CD4-positive, alpha-beta memory T cell (primary cell): ENCODE data around the gene LAMC3. TPM values are rescaled to one million over a fixed set of nuclear protein-coding genes. Genes with fewer than 3 reads are reported as not detected.

Source experiments
- CTCF ChIA-PET: fragments of 350-600 bp; sonication (Branson Sonifier 250); formaldehyde crosslinking; loops from one replicate; lab custom pipeline; 2021; ENCODE audit warnings: inconsistent platforms; ENCODE audit not compliant: partially characterized antibody; lab: Charles Lee
- POLR2A ChIA-PET: fragments of 350-600 bp; sonication (Branson Sonifier 250); formaldehyde crosslinking; loops from one replicate; lab custom pipeline; 2021; ENCODE audit not compliant: partially characterized antibody; lab: Charles Lee
- DNase-seq, 5 donors: peaks; one replicate each; pipeline versions ENCODE4 v3.0.0 to v3.0.0-alpha.2; 2020 to 2022; ENCODE audit warnings: mixed read lengths in 1 of 5
- H3K27ac ChIP-seq: one replicate; pipeline ENCODE4 v1.7.0; 2013; ENCODE audit warnings: low read depth, low read length
- H3K27me3 ChIP-seq: 2 replicates; pipeline ENCODE4 v1.7.0; 2013; ENCODE audit warnings: mild to moderate bottlenecking, low read length, moderate library complexity; ENCODE audit not compliant: insufficient read depth
- H3K36me3 ChIP-seq: 2 replicates; pipeline ENCODE4 v1.7.0; 2013; ENCODE audit warnings: mild to moderate bottlenecking, low read length, moderate library complexity; ENCODE audit not compliant: insufficient read depth
- H3K4me1 ChIP-seq: 2 replicates; pipeline ENCODE4 v1.7.0; 2013; ENCODE audit warnings: mild to moderate bottlenecking, low read length, moderate library complexity; ENCODE audit not compliant: insufficient read depth
- H3K4me3 ChIP-seq, 2 donors: one replicate each; pipeline ENCODE4 v1.7.0; 2013; ENCODE audit warnings: low read length in 2 of 2, mild to moderate bottlenecking in 1 of 2
- H3K9me3 ChIP-seq, 2 donors: one replicate each; pipeline ENCODE4 v1.7.0; 2013; ENCODE audit warnings: low read length in 2 of 2, control low read depth in 1 of 2; ENCODE audit not compliant: control insufficient read depth in 1 of 2
- H3K27ac Mint-ChIP-seq, 7 donors: one replicate each; pipeline ENCODE4 v1.8.0; 2020 to 2021; ENCODE audit warnings: mixed read lengths in 7 of 7, mild to moderate bottlenecking in 6 of 7, inconsistent platforms in 3 of 7, moderate library complexity in 3 of 7
- H3K27me3 Mint-ChIP-seq, 2 donors: one replicate each; pipeline ENCODE4 v1.8.0; 2020 to 2021; ENCODE audit warnings: mixed read lengths in 2 of 2
- H3K36me3 Mint-ChIP-seq, 2 donors: one replicate each; pipeline ENCODE4 v1.8.0; 2020 to 2021; ENCODE audit warnings: mixed read lengths in 2 of 2, inconsistent platforms in 1 of 2, mild to moderate bottlenecking in 1 of 2
- H3K4me1 Mint-ChIP-seq, 4 donors: one replicate each; pipeline ENCODE4 v1.8.0; 2020 to 2021; ENCODE audit warnings: mixed read lengths in 4 of 4, mild to moderate bottlenecking in 1 of 4
- H3K4me3 Mint-ChIP-seq, 8 donors: one replicate each; pipeline ENCODE4 v1.8.0; 2020 to 2021; ENCODE audit warnings: mixed read lengths in 8 of 8, mild to moderate bottlenecking in 7 of 8, moderate library complexity in 6 of 8, inconsistent platforms in 3 of 8
- H3K9me3 Mint-ChIP-seq, 8 donors: one replicate each; pipeline ENCODE4 v1.8.0; 2020 to 2021; ENCODE audit warnings: mixed read lengths in 8 of 8, mild to moderate bottlenecking in 5 of 8, inconsistent platforms in 3 of 8, moderate library complexity in 1 of 8
- intact Hi-C: fragments of 100-400 bp; cut with micrococcal nuclease; formaldehyde crosslinking; loops from one replicate; pipeline ENCODE4 v1.15.1; 2023
- polyA plus RNA-seq, 2 donors: library from polyadenylated mRNA; unstranded; fragments of 300-500 nt; fragmentation: Illumina TruSeq; gene quantifications; one replicate each; pipeline ENCODE4 v1.2.3, GENCODE V29; 2021
- total RNA-seq, 2 experiments: library from RNA; stranded (reverse); gene quantifications; one replicate each; pipeline ENCODE4 v1.2.3, GENCODE V29; 2021

The LAMC3 gene
- total and polyA plus RNA-seq, 4 experiments from 2014 or later = 0.32 to 0.61 TPM; not detected in 2

DNA sequence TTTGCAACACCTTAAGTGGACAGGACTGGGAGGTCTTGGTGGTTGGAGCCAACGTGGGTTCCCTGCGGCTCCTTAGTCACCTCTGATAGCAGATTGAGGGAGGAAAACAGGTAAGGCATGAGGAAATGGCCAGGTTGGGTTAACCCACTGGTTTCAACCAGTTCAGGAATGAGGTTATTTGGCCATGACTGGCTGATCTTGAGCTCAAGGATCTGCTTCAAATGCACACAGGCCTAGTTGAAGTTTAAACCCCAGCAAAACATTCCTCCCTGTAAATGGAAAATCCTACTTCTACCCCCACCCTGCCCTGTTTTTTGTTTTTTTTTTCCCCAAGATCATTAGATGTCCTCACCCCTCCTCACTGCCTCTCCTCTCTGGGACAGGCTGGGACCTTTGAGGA lies 113.2 kb downstream of the LAMC3 start:
- H3K4me3 Mint-ChIP-seq = peak overlapping the region in 2 of 8 donors; percentile 15 to 31
- POLR2A ChIA-PET = no interaction called here
- CTCF ChIA-PET = no interaction called here
- no peak overlapping the region for H3K27ac ChIP-seq
- peaks cover 3 to 4% of the 10 kb centered on the region in 2 donors for H3K27me3 Mint-ChIP-seq
- no peaks in the 10 kb centered on the region for H3K36me3 ChIP-seq
- peaks cover 0 to 14% of the 10 kb centered on the region in 2 donors for H3K36me3 Mint-ChIP-seq
- DNase-seq = no peak
- intact Hi-C loops = no loop called here
- H3K9me3 Mint-ChIP-seq = peaks cover 0 to 5% (median 0%) of the 10 kb centered on the region in 8 donors
- peaks cover 17% of the 10 kb centered on the region for H3K4me1 ChIP-seq
- peak overlapping the region in 1 of 7 donors; percentile 46 for H3K27ac Mint-ChIP-seq
- no peaks in the 10 kb centered on the region for H3K27me3 ChIP-seq
- H3K4me1 Mint-ChIP-seq = peaks cover 7 to 26% (median 15%) of the 10 kb centered on the region in 4 donors
- no peaks in the 10 kb centered on the region for H3K9me3 ChIP-seq
- H3K4me3 ChIP-seq = no peak overlapping the region

DNA sequence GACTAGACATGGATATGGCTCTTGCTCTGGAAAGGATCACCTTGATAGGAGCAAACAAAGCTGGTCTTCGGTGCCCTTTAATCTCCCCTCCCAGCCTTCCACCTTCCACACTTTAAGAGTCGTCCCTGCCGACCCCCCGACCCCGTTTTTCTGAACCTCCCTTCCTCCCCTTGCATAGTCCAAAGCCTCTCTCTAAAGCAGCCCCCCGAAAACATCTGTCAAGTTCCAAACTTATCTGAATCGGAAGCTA lies 116.0 kb downstream of the LAMC3 start:
- H3K4me3 Mint-ChIP-seq = peak overlapping the region; percentile 97 to 100 (median 99)
- Histone ChIP-seq H3K9me3 (no peaks in the 10 kb centered on the region), H3K27ac (peak overlapping the region; percentile 90), H3K27me3 (no peaks in the 10 kb centered on the region), H3K4me1 (peaks cover 17% of the 10 kb centered on the region), H3K4me3 (peak overlapping the region; percentile 85 to 95), H3K36me3 (peaks cover 27% of the 10 kb centered on the region)
- peaks cover 0 to 5% (median 0%) of the 10 kb centered on the region in 8 donors for H3K9me3 Mint-ChIP-seq
- CTCF ChIA-PET = interaction anchor here (1.5 kb wide), 2 partner anchors 212 to 225 kb away, joined by 4 to 5 read pairs; no protein-coding TSS in a partner anchor
- no peak for DNase-seq
- POLR2A ChIA-PET = interaction anchor here (0.6 to 1.9 kb wide), 22 partner anchors 8 to 1545 kb away, joined by 3 to 8 read pairs (median 4); partner anchors contain the start of genes DDX31, EXOSC2 and GTF3C4
- intact Hi-C loops = loop anchor here (1.0 to 2.0 kb wide), 3 partner anchors 66 to 406 kb away; partner anchors contain the start of gene UCK1
- peaks cover 18 to 42% (median 28%) of the 10 kb centered on the region in 4 donors for H3K4me1 Mint-ChIP-seq
- peak overlapping the region; percentile 99 to 100 (median 100) for H3K27ac Mint-ChIP-seq
- H3K36me3 Mint-ChIP-seq = peaks cover 16 to 40% of the 10 kb centered on the region in 2 donors
- peaks cover 0 to 3% of the 10 kb centered on the region in 2 donors for H3K27me3 Mint-ChIP-seq

DNA sequence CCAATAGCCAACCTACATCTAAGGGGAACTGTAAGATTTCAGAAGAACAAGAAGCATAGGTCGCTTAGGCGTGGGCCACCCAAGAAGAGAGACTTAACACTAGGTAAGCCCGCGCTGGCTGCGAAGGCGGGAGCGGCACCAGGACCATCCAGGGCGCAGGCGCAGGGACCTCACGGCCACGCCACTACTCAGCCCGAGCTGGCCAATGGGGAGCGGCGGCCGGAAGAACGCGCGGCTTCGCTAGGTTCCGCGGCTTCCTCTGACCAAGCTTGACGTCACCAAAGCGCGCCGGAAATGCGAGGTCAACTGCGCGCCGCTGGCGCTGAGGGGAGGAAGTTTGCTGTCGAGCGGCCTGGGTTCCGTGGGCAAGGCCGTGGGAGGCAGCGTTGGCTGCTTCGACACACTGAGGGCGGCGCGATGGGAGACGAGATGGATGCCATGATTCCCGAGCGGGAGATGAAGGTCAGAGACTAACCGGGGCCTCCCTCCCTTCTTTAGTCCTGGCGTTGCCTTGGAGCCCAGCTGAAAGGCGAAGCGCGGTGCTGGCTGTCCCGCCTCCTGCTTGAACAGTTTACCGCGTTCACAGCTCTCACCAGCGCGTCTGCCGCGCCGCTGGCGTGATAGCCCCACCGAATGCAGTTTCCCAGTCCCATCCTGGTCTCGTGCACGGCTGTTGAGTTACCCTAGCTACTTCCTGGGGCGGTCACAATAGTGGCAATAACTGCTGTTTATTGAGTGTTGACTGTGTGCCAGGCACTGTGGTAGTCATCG lies 116.5 kb downstream of the LAMC3 start, which contains the start of gene NUP214:
NUP214 (plus strand) TSS at position 299 of the 771 bp plus-strand sequence; CDS start at position 418, 119 bp downstream.
- peak; percentile 98 to 100 (median 99) for DNase-seq
- H3K36me3 ChIP-seq = peaks cover 31% of the 10 kb centered on the region
- Mint-ChIP-seq H3K4me1 (peaks cover 20 to 42% (median 28%) of the 10 kb centered on the region in 4 donors), H3K36me3 (peaks cover 19 to 43% of the 10 kb centered on the region in 2 donors), H3K27me3 (peaks cover 0 to 3% of the 10 kb centered on the region in 2 donors), H3K9me3 (peaks cover 0 to 5% (median 0%) of the 10 kb centered on the region in 8 donors), H3K27ac (peak within 1 kb of the TSS; percentile 99 to 100 (median 100)), H3K4me3 (peak within 1 kb of the TSS; percentile 97 to 100 (median 99))
- ChIA-PET POLR2A (interaction anchor here (0.6 to 1.9 kb wide), 24 partner anchors 8 to 1545 kb away, joined by 3 to 8 read pairs (median 4); partner anchors contain the start of genes DDX31, EXOSC2 and GTF3C4), CTCF (interaction anchor here (1.5 kb wide), 2 partner anchors 211 to 225 kb away, joined by 4 to 5 read pairs; no protein-coding TSS in a partner anchor)
- peak within 1 kb of the TSS; percentile 90 for H3K27ac ChIP-seq
- intact Hi-C loops = loop anchor here (1.0 to 2.0 kb wide), 3 partner anchors 67 to 406 kb away; partner anchors contain the start of gene UCK1
- no peaks in the 10 kb centered on the region for H3K27me3 ChIP-seq
- no peaks in the 10 kb centered on the region for H3K9me3 ChIP-seq
- peak within 1 kb of the TSS; percentile 85 to 95 for H3K4me3 ChIP-seq
- peaks cover 17% of the 10 kb centered on the region for H3K4me1 ChIP-seq

DNA sequence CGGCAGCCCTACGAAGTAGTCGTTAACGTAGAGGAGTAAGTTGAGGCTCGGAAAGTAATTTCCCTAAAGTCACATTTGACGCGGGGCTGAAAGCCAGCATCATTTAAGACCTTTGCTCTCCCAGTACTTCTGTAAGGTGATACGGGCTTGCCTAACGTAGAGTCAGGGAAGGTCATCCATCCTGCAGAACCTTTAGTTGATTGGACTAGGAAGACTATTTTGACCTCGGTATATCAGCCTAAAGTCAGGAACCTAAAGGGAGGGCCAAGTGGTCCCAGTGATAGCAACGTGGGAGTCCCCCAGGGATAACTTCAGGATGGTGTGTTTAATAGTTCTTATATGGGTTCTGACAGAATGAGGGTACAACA lies 117.1 kb downstream of the LAMC3 start:
- Mint-ChIP-seq H3K4me3 (peak overlapping the region; percentile 97 to 100 (median 99)), H3K36me3 (peaks cover 24 to 49% of the 10 kb centered on the region in 2 donors), H3K27ac (peak overlapping the region; percentile 99 to 100 (median 100)), H3K27me3 (peaks cover 0 to 3% of the 10 kb centered on the region in 2 donors), H3K9me3 (peaks cover 0 to 5% (median 0%) of the 10 kb centered on the region in 8 donors), H3K4me1 (peaks cover 21 to 42% (median 29%) of the 10 kb centered on the region in 4 donors)
- H3K9me3 ChIP-seq = no peaks in the 10 kb centered on the region
- peak overlapping the region; percentile 90 for H3K27ac ChIP-seq
- peaks cover 17% of the 10 kb centered on the region for H3K4me1 ChIP-seq
- H3K27me3 ChIP-seq = no peaks in the 10 kb centered on the region
- DNase-seq = no peak
- peak overlapping the region; percentile 60 to 95 for H3K4me3 ChIP-seq
- POLR2A ChIA-PET = interaction anchor here (0.9 to 1.9 kb wide), 11 partner anchors 9 to 1544 kb away, joined by 3 to 8 read pairs (median 4); partner anchors contain the start of genes DDX31 and GTF3C4
- CTCF ChIA-PET = interaction anchor here (1.5 kb wide), 2 partner anchors 211 to 224 kb away, joined by 4 to 5 read pairs; no protein-coding TSS in a partner anchor
- intact Hi-C loops = no loop called here
- H3K36me3 ChIP-seq = peaks cover 35% of the 10 kb centered on the region

DNA sequence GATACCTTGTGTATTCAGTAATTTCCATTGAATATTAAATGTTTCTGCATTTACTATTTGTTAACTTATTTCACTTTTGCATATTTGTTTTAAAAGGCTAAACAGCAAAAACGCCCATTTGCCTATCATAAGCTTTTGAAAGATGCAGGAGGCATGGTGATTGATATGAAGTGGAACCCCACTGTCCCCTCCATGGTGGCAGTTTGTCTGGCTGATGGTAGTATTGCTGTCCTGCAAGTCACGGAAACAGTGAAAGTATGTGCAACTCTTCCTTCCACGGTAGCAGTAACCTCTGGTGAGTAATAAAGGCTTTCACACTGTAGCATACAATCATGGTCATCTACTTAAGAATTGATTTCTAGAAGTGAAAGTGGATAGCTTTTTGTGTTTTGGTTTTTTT lies 120.2 kb downstream of the LAMC3 start:
- Mint-ChIP-seq H3K9me3 (peaks cover 0 to 5% (median 0%) of the 10 kb centered on the region in 8 donors), H3K36me3 (peaks cover 44 to 75% of the 10 kb centered on the region in 2 donors), H3K4me1 (peaks cover 21 to 42% (median 31%) of the 10 kb centered on the region in 4 donors), H3K4me3 (no peak overlapping the region), H3K27ac (peak overlapping the region in 1 of 7 donors; percentile 74), H3K27me3 (peaks cover 0 to 3% of the 10 kb centered on the region in 2 donors)
- intact Hi-C loops = no loop called here
- H3K4me1 ChIP-seq = peaks cover 17% of the 10 kb centered on the region
- no peak overlapping the region for H3K27ac ChIP-seq
- peaks cover 58% of the 10 kb centered on the region for H3K36me3 ChIP-seq
- CTCF ChIA-PET = no interaction called here
- H3K9me3 ChIP-seq = no peaks in the 10 kb centered on the region
- POLR2A ChIA-PET = no interaction called here
- no peaks in the 10 kb centered on the region for H3K27me3 ChIP-seq
- no peak overlapping the region for H3K4me3 ChIP-seq
- no peak for DNase-seq

DNA sequence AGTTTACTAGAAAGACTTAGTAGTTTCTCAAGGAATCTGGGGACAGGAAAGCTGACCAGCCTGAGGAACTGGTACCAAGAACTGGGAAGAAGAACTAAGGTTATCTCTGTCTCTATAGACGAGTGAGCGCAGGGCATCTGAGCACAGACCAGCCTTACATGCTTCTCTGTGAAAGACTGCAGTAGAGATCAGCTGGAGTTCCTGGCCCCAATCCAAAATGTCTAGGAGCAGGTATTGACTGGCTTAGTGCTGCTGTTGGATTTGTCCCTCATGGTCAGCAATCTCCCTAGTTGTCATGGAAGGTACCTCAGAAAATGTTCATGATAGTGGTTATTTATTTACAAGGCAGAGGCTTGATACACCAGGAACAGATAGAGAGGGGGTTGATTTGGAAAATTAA lies 129.7 kb downstream of the LAMC3 start:
- intact Hi-C loops = no loop called here
- Mint-ChIP-seq H3K27me3 (no peaks in the 10 kb centered on the region), H3K4me3 (no peak overlapping the region), H3K4me1 (peaks cover 0 to 10% (median 0%) of the 10 kb centered on the region in 4 donors), H3K9me3 (no peaks in the 10 kb centered on the region), H3K27ac (no peak overlapping the region), H3K36me3 (peaks cover 61 to 87% of the 10 kb centered on the region in 2 donors)
- Histone ChIP-seq H3K9me3 (no peaks in the 10 kb centered on the region), H3K4me3 (no peak overlapping the region), H3K4me1 (no peaks in the 10 kb centered on the region), H3K27ac (no peak overlapping the region), H3K27me3 (no peaks in the 10 kb centered on the region), H3K36me3 (peaks cover 75% of the 10 kb centered on the region)
- ChIA-PET POLR2A (interaction anchor here (1.4 kb wide), 1 partner anchor 14 kb away, joined by 4 read pairs; the partner anchor contains the start of gene NUP214), CTCF (interaction anchor here (1.4 kb wide), 1 partner anchor 13 kb away, joined by 5 read pairs; no protein-coding TSS in a partner anchor)
- DNase-seq = no peak
